Measurements from ENCODE around the gene XRN2.

Gene XRN2

GRCh38 chr20:21390768-21391167 is 87.6 kb downstream of the XRN2 start:
- Histone ChIP-seq H3K27me3 (ENCODE audit: insufficient read depth, low read length) (peaks cover 41% of the 10 kb centered on the region), H3K4me3 (ENCODE audit: low read length) (no peak overlapping the region)

GRCh38 chr20:21391185-21391971 is 88.2 kb downstream of the XRN2 start:
- Histone ChIP-seq H3K4me1 (ENCODE audit: insufficient read depth, low read length) (no peaks in the 10 kb centered on the region), H2AFZ (ENCODE audit: low read depth, low read length) (no peak overlapping the region), H3K36me3 (ENCODE audit: insufficient read depth, low read length) (peaks cover 35% of the 10 kb centered on the region), H3K9me3 (ENCODE audit: low read length) (peaks cover 2% of the 10 kb centered on the region), H3K4me3 (ENCODE audit: low read length) (no peak overlapping the region), H3K27me3 (ENCODE audit: insufficient read depth, low read length) (peaks cover 47% of the 10 kb centered on the region)

More at GRCh38 chr20:21390768-21391167, 87.6 kb downstream of the XRN2 start:
- peaks cover 2% of the 10 kb centered on the region for H3K9me3 ChIP-seq (ENCODE audit: low read length)
- H3K36me3 ChIP-seq (ENCODE audit: insufficient read depth, low read length): peaks cover 41% of the 10 kb centered on the region
- H3K4me1 ChIP-seq (ENCODE audit: insufficient read depth, low read length): no peaks in the 10 kb centered on the region
- no peak overlapping the region for H2AFZ ChIP-seq (ENCODE audit: low read depth, low read length)

DNA sequence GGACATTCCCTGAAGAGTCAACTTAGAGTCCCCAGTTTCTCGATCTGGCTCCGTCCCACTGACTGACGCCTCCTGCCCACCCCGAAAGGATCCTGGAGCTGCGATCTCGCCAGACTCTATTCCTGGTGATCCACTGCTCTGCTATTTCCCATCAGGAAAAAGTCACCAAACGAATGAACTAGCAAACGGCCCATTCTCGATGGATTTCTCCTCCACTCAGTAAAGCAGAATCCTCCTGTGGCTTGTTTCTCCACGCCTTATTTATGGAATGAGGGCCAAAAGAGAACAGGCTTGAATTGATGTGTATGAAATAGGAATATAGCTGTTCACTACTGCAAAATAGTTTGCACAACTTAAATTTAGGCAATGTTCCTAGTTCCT is 88.8 kb downstream of the XRN2 start:
- peaks cover 53% of the 10 kb centered on the region for H3K27me3 ChIP-seq (ENCODE audit: insufficient read depth, low read length)
- no peak overlapping the region for H2AFZ ChIP-seq (ENCODE audit: low read depth, low read length)
- peaks cover 2% of the 10 kb centered on the region for H3K9me3 ChIP-seq (ENCODE audit: low read length)
- H3K36me3 ChIP-seq (ENCODE audit: insufficient read depth, low read length): peaks cover 29% of the 10 kb centered on the region
- no peaks in the 10 kb centered on the region for H3K4me1 ChIP-seq (ENCODE audit: insufficient read depth, low read length)
- no peak overlapping the region for H3K4me3 ChIP-seq (ENCODE audit: low read length)

DNA sequence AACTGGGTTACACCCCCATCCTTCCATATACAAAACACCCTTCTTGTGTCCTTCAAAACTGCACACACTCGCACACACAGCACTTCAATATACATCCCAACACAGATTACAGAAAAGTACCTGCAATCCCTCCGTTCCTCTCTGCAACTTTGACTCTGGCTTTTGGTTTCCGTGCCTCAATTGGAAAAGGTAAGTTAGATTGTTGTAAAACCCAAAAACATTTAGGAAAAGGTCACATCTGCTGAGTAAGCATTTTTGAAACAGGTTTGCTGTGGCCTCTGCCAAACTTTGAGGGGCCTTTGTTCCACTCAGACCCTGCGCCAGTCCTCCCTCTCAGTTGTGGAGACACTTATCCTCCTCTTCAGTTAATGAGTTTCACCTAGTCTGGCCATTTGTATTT is 90.0 kb downstream of the XRN2 start:
- H2AFZ ChIP-seq (ENCODE audit: low read depth, low read length): no peak overlapping the region

GRCh38 chr20:21393816-21394519 is 90.8 kb downstream of the XRN2 start:
- H3K36me3 ChIP-seq (ENCODE audit: insufficient read depth, low read length): peaks cover 15% of the 10 kb centered on the region
- no peaks in the 10 kb centered on the region for H3K4me1 ChIP-seq (ENCODE audit: insufficient read depth, low read length)
- peaks cover 73% of the 10 kb centered on the region for H3K27me3 ChIP-seq (ENCODE audit: insufficient read depth, low read length)
- no peak overlapping the region for H2AFZ ChIP-seq (ENCODE audit: low read depth, low read length)
- H3K4me3 ChIP-seq (ENCODE audit: low read length): no peak overlapping the region
- peaks cover 2% of the 10 kb centered on the region for H3K9me3 ChIP-seq (ENCODE audit: low read length)

More for the DNA sequence above, 90.0 kb downstream of the XRN2 start:
- no peak overlapping the region for H3K4me3 ChIP-seq (ENCODE audit: low read length)
- H3K9me3 ChIP-seq (ENCODE audit: low read length): peaks cover 2% of the 10 kb centered on the region
- no peaks in the 10 kb centered on the region for H3K4me1 ChIP-seq (ENCODE audit: insufficient read depth, low read length)
- peaks cover 65% of the 10 kb centered on the region for H3K27me3 ChIP-seq (ENCODE audit: insufficient read depth, low read length)
- peaks cover 18% of the 10 kb centered on the region for H3K36me3 ChIP-seq (ENCODE audit: insufficient read depth, low read length)

DNA sequence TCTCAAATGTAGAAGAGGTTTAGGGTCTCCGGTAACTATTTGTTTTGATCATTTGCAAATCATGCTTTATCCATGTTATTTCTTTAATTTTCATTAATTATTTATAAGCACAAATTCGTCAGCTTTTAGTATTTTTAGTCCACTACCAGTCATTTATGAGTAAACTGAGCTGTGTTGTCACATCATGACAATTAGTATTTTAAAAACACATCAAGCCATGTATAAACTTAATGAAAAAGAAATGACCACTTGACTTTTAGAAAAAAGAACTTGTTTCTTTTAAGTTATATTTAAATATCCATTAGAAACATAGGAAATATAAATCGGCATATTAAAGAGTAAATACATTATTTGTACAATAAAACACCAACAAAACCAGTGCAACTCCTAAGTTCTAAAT is 91.4 kb downstream of the XRN2 start:
- Histone ChIP-seq H3K9me3 (ENCODE audit: low read length) (peaks cover 2% of the 10 kb centered on the region), H3K27me3 (ENCODE audit: insufficient read depth, low read length) (peaks cover 77% of the 10 kb centered on the region)

DNA sequence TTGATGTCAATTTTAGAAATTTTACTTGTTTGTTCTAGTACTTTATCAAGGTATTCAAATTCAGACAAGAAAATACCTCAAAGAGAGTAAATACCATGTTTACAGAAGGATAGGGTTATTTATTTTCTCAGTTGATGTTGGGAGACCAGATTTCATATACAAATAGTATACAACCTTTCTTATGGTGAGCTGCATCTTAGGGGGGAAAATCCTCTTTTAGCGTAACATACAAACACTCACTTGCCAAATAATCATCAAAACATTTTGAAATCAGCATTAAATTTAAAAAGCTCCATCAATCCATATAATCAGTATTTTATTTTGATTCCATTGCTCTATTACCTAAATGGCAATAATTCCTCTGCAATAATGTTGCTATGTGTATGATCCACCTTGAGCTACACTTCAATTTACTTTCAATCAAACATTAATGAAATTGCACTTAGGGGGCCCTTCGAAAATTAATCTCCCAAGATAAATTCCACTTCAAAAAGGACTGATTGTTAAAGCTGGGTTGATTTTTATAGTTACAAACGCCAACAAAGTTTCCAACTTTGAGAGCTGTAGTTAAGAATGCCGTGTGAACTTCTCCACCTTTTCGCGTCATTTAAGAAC is 92.0 kb downstream of the XRN2 start:
- no peak overlapping the region for H3K4me3 ChIP-seq (ENCODE audit: low read length)
- peaks cover 2% of the 10 kb centered on the region for H3K9me3 ChIP-seq (ENCODE audit: low read length)
- peaks cover 3% of the 10 kb centered on the region for H3K36me3 ChIP-seq (ENCODE audit: insufficient read depth, low read length)
- no peaks in the 10 kb centered on the region for H3K4me1 ChIP-seq (ENCODE audit: insufficient read depth, low read length)
- peaks cover 81% of the 10 kb centered on the region for H3K27me3 ChIP-seq (ENCODE audit: insufficient read depth, low read length)
- H2AFZ ChIP-seq (ENCODE audit: low read depth, low read length): no peak overlapping the region

More for the DNA sequence above, 91.4 kb downstream of the XRN2 start:
- Histone ChIP-seq H3K4me3 (ENCODE audit: low read length) (no peak overlapping the region), H2AFZ (ENCODE audit: low read depth, low read length) (no peak overlapping the region), H3K36me3 (ENCODE audit: insufficient read depth, low read length) (peaks cover 9% of the 10 kb centered on the region), H3K4me1 (ENCODE audit: insufficient read depth, low read length) (no peaks in the 10 kb centered on the region)

GRCh38 chr20:21395666-21396598 is 92.8 kb downstream of the XRN2 start:
- no peaks in the 10 kb centered on the region for H3K4me1 ChIP-seq (ENCODE audit: insufficient read depth, low read length)
- H3K4me3 ChIP-seq (ENCODE audit: low read length): no peak overlapping the region
- H2AFZ ChIP-seq (ENCODE audit: low read depth, low read length): peak overlapping the region; percentile 65
- peaks cover 2% of the 10 kb centered on the region for H3K9me3 ChIP-seq (ENCODE audit: low read length)
- no peaks in the 10 kb centered on the region for H3K36me3 ChIP-seq (ENCODE audit: insufficient read depth, low read length)
- peaks cover 88% of the 10 kb centered on the region for H3K27me3 ChIP-seq (ENCODE audit: insufficient read depth, low read length)

DNA sequence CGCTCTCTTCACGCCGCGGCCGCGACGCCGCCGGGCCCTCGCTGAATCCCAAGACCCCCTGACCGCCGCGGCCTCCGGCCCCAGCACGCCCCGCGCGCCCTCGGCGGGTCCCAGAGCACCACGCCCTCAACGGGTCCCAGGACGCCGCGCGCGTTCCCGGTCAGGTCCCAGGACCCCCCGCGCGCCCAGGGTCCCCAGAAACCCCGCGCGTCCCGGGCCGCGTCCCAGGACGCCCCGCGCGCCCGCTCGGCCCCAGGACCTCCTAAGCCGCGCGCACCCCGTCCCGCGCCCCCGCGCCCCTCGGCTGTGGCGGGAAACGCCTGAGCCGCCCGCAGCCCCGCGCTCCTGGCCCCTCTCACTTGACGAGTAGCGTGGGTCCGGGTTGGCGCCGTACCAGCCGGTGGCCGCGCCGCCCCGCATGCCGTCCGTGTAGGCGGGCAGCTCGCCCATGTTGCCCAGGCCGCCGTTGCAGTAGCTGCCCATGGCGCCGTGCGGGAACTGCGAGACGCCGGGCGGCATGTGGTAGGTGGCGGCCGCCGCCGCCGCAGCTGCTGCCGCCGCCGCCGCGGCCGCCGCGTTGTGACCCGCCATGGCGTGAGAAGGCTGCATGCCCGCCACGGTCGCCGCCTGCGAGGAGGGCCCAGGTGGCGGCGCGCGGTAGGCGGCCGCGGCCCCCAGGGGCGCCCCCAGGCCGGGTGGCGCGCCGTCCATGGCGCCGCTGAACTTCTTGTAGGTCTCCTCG is 93.6 kb downstream of the XRN2 start:
- Histone ChIP-seq H3K4me1 (ENCODE audit: insufficient read depth, low read length) (no peaks in the 10 kb centered on the region), H3K9me3 (ENCODE audit: low read length) (no peaks in the 10 kb centered on the region), H3K36me3 (ENCODE audit: insufficient read depth, low read length) (no peaks in the 10 kb centered on the region), H2AFZ (ENCODE audit: low read depth, low read length) (peak overlapping the region; percentile 65), H3K27me3 (ENCODE audit: insufficient read depth, low read length) (peaks cover 88% of the 10 kb centered on the region), H3K4me3 (ENCODE audit: low read length) (no peak overlapping the region)

DNA sequence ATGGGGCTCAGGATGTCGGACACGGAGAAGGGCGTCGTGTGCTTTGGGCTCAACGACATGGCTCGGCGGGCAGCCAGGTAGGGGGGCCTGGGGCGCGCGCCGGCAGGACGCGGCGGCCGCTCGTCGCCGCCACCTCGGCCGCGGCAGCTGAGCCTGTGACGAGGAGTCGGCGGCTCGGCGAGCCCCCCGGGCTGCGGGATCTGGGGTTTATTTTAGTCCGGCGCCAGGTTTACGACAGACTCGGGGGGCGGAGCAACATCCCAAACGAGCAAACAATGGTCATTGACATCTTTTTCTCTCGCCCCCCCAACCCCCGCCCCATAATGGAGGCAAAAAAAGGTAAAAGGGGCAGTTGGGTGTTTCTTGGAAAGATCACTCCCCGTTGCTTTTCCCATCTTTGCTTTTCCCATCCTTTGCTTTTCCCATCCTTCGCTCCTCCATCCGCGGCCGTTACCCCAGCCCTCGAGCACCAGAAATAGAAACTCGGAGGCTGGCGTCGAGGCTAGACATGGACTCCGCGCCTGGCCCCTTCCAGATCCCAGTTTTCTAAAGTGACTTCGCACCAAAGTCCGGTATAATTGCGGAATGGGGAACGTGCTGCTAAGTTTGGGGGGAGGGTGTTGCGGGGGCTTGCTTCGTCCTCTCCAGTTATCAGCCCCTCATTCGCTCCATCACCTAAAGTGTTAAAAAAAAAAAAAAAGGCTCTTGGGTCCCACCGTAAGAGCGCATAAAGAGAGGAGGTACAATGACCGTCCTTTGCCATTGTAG is 94.4 kb downstream of the XRN2 start, which contains the start of gene NKX2-4:
TSS of gene NKX2-4 (minus strand) at position 186 of the 768 bp plus-strand sequence. CDS start at position 59, 127 bp downstream.
- no peak within 1 kb of the TSS for H3K4me3 ChIP-seq (ENCODE audit: low read length)
- H2AFZ ChIP-seq (ENCODE audit: low read depth, low read length): peak within 1 kb of the TSS; percentile 65
- peaks cover 86% of the 10 kb centered on the region for H3K27me3 ChIP-seq (ENCODE audit: insufficient read depth, low read length)
- no peaks in the 10 kb centered on the region for H3K9me3 ChIP-seq (ENCODE audit: low read length)
- H3K4me1 ChIP-seq (ENCODE audit: insufficient read depth, low read length): no peaks in the 10 kb centered on the region
- no peaks in the 10 kb centered on the region for H3K36me3 ChIP-seq (ENCODE audit: insufficient read depth, low read length)

DNA sequence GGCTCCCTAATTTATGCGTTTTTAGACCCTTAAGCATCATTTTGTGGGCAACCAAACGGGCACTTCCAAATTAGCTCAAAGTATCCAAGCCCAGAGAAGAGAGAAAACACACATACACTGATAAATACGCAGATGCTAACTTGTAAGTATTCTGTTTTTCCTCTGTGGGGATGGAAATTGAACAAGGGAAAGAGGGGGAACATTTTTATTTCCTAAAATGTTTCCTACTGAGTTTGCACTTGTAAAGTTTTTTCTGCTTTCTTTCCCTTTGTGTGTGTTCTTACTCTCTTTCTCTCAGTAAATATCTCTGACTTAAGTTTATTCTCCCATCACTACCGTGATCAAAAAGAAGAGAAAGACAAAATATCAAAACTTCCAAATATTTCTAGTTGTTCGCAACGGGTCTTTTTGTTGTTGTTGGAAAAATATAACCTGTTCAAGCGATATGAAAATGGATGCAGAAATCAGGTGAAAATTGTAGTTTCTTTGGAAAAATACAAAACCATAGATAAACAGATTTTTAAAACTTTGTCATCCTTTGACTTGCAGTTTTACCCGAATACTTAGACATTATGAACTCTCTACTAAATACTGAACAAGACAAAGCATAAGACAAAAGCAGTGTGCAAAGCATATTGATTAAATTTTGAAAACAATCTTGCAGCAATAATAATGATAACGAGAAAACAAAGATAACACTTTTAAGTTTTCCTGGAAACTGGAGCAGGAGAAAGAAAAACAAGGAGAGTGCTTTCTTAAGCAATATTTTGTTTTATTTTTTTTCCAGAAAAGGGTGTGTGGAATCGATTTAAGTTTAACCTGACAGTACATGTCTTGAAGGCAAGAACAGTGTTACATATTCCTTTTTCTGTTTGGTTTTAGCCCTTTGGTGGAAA is 95.2 kb downstream of the XRN2 start:
- Histone ChIP-seq H3K27me3 (ENCODE audit: insufficient read depth, low read length) (peaks cover 78% of the 10 kb centered on the region), H2AFZ (ENCODE audit: low read depth, low read length) (no peak overlapping the region), H3K4me1 (ENCODE audit: insufficient read depth, low read length) (no peaks in the 10 kb centered on the region), H3K9me3 (ENCODE audit: low read length) (no peaks in the 10 kb centered on the region), H3K36me3 (ENCODE audit: insufficient read depth, low read length) (no peaks in the 10 kb centered on the region), H3K4me3 (ENCODE audit: low read length) (no peak overlapping the region)
